Measurements from ENCODE around the gene UQCRC1.

The UQCRC1 gene

GRCh38 chr3:48633256-48633655, 23.8 kb upstream of the UQCRC1 start:
- TF ChIP-seq, protein P1, sequence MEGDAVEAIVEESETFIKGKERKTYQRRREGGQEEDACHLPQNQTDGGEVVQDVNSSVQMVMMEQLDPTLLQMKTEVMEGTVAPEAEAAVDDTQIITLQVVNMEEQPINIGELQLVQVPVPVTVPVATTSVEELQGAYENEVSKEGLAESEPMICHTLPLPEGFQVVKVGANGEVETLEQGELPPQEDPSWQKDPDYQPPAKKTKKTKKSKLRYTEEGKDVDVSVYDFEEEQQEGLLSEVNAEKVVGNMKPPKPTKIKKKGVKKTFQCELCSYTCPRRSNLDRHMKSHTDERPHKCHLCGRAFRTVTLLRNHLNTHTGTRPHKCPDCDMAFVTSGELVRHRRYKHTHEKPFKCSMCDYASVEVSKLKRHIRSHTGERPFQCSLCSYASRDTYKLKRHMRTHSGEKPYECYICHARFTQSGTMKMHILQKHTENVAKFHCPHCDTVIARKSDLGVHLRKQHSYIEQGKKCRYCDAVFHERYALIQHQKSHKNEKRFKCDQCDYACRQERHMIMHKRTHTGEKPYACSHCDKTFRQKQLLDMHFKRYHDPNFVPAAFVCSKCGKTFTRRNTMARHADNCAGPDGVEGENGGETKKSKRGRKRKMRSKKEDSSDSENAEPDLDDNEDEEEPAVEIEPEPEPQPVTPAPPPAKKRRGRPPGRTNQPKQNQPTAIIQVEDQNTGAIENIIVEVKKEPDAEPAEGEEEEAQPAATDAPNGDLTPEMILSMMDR (IDR thresholded peaks at IDR 0.05; ENCODE audit: borderline replicate concordance, insufficient read depth, low read depth, low read length), result no peak
- H3K4me3 ChIP-seq (ENCODE audit: low read depth, low read length), result no peak overlapping the region

DNA sequence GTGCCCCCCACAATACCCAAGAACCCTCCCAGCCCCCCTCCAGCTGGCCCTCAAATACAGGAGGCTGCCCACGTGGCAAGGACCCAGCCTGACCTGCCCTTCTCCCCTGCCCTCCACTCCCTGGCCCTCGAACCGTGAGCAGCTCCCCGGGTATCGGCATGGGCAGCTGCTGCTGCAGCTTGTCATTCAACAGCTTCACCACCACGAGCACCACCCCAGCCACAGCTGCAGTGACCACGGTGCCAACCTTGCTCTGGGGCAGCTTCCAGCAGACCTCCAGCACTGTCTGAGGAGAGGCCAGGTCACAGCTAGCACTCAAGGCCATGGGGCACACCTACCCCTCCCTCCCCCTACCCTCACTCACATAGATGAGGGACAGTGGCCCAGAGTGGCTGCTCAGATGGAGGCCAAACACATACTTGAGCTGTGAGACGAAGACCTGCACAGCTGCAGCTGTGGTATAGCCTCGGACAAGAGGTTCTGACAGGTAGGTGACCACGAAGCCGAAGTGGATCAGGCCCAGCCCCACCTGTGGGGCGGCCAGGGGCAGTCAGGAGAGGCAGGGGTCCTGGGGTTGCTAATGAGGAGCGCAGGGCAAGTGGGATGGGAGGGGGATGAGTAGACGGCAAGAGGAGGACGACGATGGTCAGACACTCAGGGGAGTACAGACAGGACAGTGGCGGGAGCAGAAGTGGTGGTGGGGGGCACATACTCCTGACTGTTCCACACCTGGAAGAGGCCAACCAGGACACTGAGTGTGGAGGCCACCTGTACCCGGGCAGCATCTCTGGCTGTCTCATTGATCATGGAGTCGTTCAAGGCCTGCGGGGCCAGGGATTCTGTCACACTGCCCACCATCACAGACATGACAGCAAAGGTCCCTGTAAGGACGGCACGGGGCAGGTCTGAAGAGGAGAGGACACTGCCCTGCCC, 22.3 kb upstream of the UQCRC1 start:
- TF ChIP-seq, protein P1 (IDR thresholded peaks at IDR 0.05; ENCODE audit: borderline replicate concordance, insufficient read depth, low read depth, low read length), result no peak
- H3K4me3 ChIP-seq (ENCODE audit: low read depth, low read length), result no peak overlapping the region

- TF ChIP-seq, protein P1 (IDR thresholded peaks at IDR 0.05; ENCODE audit: borderline replicate concordance, insufficient read depth, low read depth, low read length), result no peak
- H3K4me3 ChIP-seq (ENCODE audit: low read depth, low read length), result no peak overlapping the region
Observed at GRCh38 chr3:48630833-48631232, 21.4 kb upstream of the UQCRC1 start.

DNA sequence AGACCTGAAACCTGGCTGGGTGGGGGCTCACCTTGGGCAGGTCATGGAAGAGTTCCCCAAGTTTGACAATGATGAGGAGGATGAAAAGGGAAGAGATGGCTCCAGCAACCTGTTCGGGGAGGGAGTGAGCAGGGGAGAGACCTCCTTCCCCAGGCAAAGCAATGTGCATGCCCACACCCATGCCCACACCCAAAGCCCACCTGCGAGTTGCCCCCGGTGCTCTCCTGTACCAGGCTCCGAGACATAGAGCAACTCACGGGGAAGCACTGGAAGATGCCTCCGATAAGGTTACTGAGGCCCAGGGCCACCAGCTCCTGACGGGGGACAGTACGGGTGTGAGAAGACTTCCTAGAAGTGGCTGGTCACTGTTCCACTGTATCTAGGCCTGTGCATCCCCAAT, 21.0 kb upstream of the UQCRC1 start:
- H3K4me3 ChIP-seq (ENCODE audit: low read depth, low read length), result no peak overlapping the region
- TF ChIP-seq, protein P1 (IDR thresholded peaks at IDR 0.05; ENCODE audit: borderline replicate concordance, insufficient read depth, low read depth, low read length), result no peak

DNA sequence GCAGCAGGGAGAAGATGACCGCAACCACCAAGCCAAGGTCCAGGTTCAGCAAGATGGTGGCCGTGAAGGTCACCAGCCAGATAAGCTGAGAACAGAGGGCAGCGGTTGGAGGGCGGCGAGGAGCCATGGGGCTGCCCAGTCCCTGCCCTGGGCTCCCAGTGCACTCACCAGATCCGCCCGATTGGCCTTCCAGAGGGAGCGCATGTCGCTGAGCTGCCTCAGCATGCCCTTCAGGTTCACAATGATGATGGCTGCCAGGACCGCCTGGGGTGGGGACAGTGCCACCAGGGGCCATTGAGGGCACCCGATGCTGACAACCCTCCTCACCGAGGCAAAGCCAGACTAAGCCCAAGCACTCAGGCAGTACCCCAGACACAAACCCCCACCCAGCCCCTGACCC, 20.4 kb upstream of the UQCRC1 start:
- TF ChIP-seq, protein P1 (IDR thresholded peaks at IDR 0.05; ENCODE audit: borderline replicate concordance, insufficient read depth, low read depth, low read length), result no peak
- no peak overlapping the region for H3K4me3 ChIP-seq (ENCODE audit: low read depth, low read length)

DNA sequence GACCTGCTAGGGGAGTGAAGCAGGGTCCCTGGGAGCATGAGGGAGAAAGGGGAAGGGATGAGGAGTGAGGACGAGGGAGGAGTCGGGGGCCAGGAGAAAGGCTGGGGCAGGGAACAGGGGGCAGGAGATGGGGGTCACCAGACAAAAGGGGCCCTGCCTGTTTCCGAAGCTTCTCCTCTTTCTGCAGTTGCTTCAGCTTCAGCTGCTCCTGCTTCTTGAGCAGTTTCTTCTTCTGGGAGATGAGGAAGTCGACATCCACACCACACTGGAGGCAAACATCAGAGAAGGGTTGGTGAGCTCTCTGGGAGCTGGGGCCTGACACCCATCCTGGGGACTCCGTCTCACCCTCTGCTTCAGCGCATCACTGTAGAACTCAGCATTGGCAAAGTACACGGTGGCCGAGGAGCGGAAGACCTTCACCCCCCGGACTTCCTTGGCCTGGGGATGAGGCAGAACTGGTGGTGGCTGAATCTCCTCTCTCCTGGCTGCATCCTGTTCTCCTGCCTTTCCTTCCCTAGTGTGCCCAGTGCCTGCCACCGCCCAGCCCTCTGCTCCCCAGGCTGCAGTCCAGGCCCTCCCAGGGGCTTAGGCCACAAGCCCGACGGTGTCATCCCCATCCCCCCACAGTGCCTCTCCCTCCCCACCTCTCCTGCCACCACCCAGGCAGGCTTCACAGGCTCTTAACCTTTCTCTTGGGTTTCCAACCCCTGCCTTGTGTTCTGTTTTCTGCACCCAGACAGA, 19.0 kb upstream of the UQCRC1 start:
- TF ChIP-seq, protein P1 (IDR thresholded peaks at IDR 0.05; ENCODE audit: borderline replicate concordance, insufficient read depth, low read depth, low read length), result no peak
- H3K4me3 ChIP-seq (ENCODE audit: low read depth, low read length), result no peak overlapping the region

Data from GM12875 (cell line).